Motor neuron (in vitro differentiated cells): ENCODE results near the gene TCP10L. TPM values are rescaled to one million over a fixed set of nuclear protein-coding genes. Genes with fewer than 3 reads are reported as not detected.

Experiments
- ATAC-seq, 8 experiments: fragments of 200-7000 bp; cut with Tn5 transposase; replicated peaks in 6 of 8; 2 replicates each; pipeline ENCODE4 v1.8.0; 2021; ENCODE audit warnings: mild to moderate bottlenecking in 8 of 8, moderate library complexity in 8 of 8
- H3K27ac ChIP-seq, 2 donors: fragments of 250-450 bp; sonication (Bioruptor Pico); 2 replicates each; pipeline ENCODE4 v1.9.0; 2021; ENCODE audit warnings: antibody characterized with exemption in 2 of 2, mild to moderate bottlenecking in 2 of 2, moderate library complexity in 1 of 2
- H3K4me1 ChIP-seq, 2 donors: fragments of 250-450 bp; sonication (Bioruptor Pico); replicated peaks in 1 of 2; 2 replicates each; pipeline ENCODE4 v1.6.1; 2021; ENCODE audit warnings: antibody characterized with exemption in 2 of 2, mild to moderate bottlenecking in 2 of 2, moderate library complexity in 1 of 2
- H3K4me3 ChIP-seq, 5 donors: fragments of 250-450 bp; sonication (Bioruptor Pico); 2 replicates each; pipeline ENCODE4 v1.9.0; 2021; ENCODE audit warnings: antibody characterized with exemption in 5 of 5, mild to moderate bottlenecking in 5 of 5, moderate library complexity in 4 of 5
- WGBS, 10 experiments: fragments of 450-650 bp; shearing (Covaris generic); methylation state at CpG; one replicate each; pipeline ENCODE4 v1.0.0; 2022; 5-methylcytosine and 5-hydroxymethylcytosine counted together
- in situ Hi-C, 9 experiments: fragments of 400-800 bp; cut with MboI; loops; one replicate each; pipeline ENCODE4 v1.15.0; 2021; ENCODE audit warnings: low sequenced_read_pairs in 9 of 9, low pct_unique_long_range_greater_than_20kb in 2 of 9; ENCODE audit not compliant: unreplicated experiment in 9 of 9
- total RNA-seq, 8 experiments: library from RNA; unstranded; fragments of 300-600 nt; gene quantifications; 2 replicates each; pipeline versions ENCODE4 v1.2.3 to v1.2.4, GENCODE V29; 2022

TCP10L gene
- total RNA-seq, 8 experiments from 2014 or later = 0.46 to 6.3 (median 1.6) TPM; not detected in 1

DNA sequence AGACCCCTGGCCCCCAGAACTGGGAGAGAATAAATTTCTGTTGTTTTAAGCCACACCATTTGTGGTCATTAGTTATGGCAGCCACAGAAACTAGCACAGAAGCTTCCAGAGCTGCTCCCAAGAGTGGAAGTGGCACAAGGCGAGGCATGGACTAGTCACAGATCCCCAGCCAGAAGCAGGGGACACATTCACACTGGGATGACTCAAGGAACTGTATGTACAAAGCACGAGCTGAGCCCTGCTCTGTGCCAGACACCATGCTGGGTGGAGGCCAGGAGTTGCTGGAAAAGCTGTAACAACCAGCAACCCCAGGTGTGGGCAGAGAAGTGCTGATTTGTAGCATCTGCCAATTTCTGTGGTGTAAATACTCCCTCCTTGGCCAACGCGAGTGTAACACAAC is 55.6 kb downstream of the TCP10L start:
- no peak overlapping the region for H3K4me3 ChIP-seq
- no peaks in the 10 kb centered on the region for H3K4me1 ChIP-seq
- in situ Hi-C loops = no loop called here
- WGBS, 10 experiments = 29 to 100% (median 79%) methylated on average over 2 to 4 of the region's 4 CpGs; no CpG with 5 or more reads in 5 of the 10 experiments
- H3K27ac ChIP-seq = no peak overlapping the region
- no peak for ATAC-seq

GRCh38 chr21:32525282-32525681 is 60.0 kb downstream of the TCP10L start:
- in situ Hi-C loops = no loop called here
- H3K27ac ChIP-seq = no peak overlapping the region
- H3K4me3 ChIP-seq = no peak overlapping the region
- ATAC-seq = no peak
- H3K4me1 ChIP-seq = peaks cover 8 to 15% of the 10 kb centered on the region in 2 donors
- 60 to 100% (median 90%) methylated on average over 1 to 2 of the region's 7 CpGs; no CpG with 5 or more reads in 7 of the 10 experiments for WGBS, 10 experiments

DNA sequence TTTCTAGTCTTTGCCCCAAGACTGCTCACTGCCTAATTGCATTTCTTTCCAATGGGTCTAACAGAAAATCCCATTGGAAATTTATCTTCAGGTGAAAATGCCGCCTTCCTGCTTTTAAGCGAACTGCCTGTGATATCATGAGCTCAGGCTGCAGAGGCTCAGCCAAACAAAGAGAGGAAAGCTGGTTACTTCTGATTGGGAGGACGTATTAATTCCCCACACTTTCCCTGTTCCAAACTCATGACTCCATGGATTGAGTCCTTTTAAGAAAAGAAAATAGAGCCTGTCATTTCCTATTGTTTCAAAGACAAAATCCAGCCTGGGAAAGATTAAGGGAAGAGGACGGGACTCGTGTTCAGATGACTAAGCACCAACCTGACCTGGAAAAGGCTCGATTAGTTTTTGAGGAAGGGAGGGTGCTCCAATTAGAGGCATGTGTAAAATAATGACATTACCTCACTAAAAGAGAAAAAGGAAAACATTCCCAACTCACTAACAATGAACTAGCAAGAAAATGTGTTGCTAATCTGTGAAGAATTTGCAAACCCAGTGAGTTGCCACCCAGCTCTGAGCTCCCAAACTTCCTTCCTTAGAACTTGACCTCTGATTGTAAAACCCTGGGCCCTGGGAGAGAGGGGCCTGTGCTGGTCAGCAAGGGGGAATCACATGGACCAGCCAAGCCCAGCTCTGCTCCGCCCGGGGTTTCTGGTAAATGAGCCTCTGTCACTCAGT is 61.2 kb downstream of the TCP10L start:
- in situ Hi-C loops = no loop called here
- 36 to 82% (median 41%) methylated on average over 2 to 8 of the region's 8 CpGs for whole genome bisulfite sequencing, 10 experiments
- peak in 7 of 8 experiments; percentile 59 to 88 (median 74) for ATAC-seq
- H3K4me1 ChIP-seq = peaks cover 8 to 15% of the 10 kb centered on the region in 2 donors
- no peak overlapping the region for H3K4me3 ChIP-seq
- no peak overlapping the region for H3K27ac ChIP-seq

Other genes starting within 250 kb of the TCP10L start
- 10 to 100 TPM in 4 of 8 experiments, 1 to 10 TPM in 4; 6.5 to 40.6 (median 17.0) TPM for gene URB1, start 192.5 kb downstream of the TCP10L start, total RNA-seq
- gene EVA1C, start 172.8 kb downstream of the TCP10L start, total RNA-seq = 10 to 100 TPM in 1 of 8 experiments, 1 to 10 TPM in 1, under 1 TPM in 6; 0.13 to 45.4 (median 0.69) TPM
- 100 to 1,000 TPM in 1 of 8 experiments, 10 to 100 TPM in 7; 24.2 to 267 (median 33.8) TPM for gene CFAP298, start 26.9 kb upstream of the TCP10L start, total RNA-seq
- gene SYNJ1, start 142.5 kb upstream of the TCP10L start, total RNA-seq = 10 to 100 TPM in 4 of 8 experiments, 1 to 10 TPM in 4; 5.1 to 22.7 (median 11.2) TPM
- 10 to 100 TPM; 21.6 to 85.1 (median 52.2) TPM for gene PAXBP1, start 186.2 kb upstream of the TCP10L start, total RNA-seq